IPS DF 4.7 (cell line): Measurements from ENCODE around the gene SAA1.

Experiments used
- DNase-seq: peaks from one replicate; pipeline ENCODE4 v3.0.0-alpha.2; 2013; ENCODE audit warnings: low spot score; ENCODE audit errors: extremely low read depth

SAA1 gene

GRCh38 chr11:18310800-18311340 lies 44.8 kb downstream of the SAA1 start:
- no peak for DNase-seq

GRCh38 chr11:18312012-18312411 lies 45.9 kb downstream of the SAA1 start:
- no peak for DNase-seq

GRCh38 chr11:18312663-18313420 lies 46.8 kb downstream of the SAA1 start:
- no peak for DNase-seq

GRCh38 chr11:18313965-18314763 lies 48.1 kb downstream of the SAA1 start:
- DNase-seq, result no peak

GRCh38 chr11:18314784-18315523 lies 48.9 kb downstream of the SAA1 start:
- no peak for DNase-seq

GRCh38 chr11:18315893-18316292 lies 49.8 kb downstream of the SAA1 start:
- DNase-seq, result no peak

GRCh38 chr11:18317551-18317950 lies 51.5 kb downstream of the SAA1 start:
- no peak for DNase-seq
